Iris pigment epithelial cell (primary cell): Measurements from ENCODE around the gene GAS2.

Experiments
- DNase-seq: peaks from one replicate; pipeline ENCODE4 v3.0.0-alpha.2; 2011; ENCODE audit warnings: low read depth

The GAS2 gene

GRCh38 chr11:22674470-22675439 lies 8.3 kb downstream of the GAS2 start:
- DNase-seq: no peak

- DNase-seq: no peak
These were observed 10.9 kb downstream of the GAS2 start for GRCh38 chr11:22677153-22677903.

GRCh38 chr11:22680628-22681027 lies 14.2 kb downstream of the GAS2 start:
- no peak for DNase-seq

GRCh38 chr11:22681281-22681812 lies 14.9 kb downstream of the GAS2 start:
- DNase-seq: no peak

- no peak for DNase-seq
These were observed 17.7 kb downstream of the GAS2 start for GRCh38 chr11:22684082-22684481.

- no peak for DNase-seq
These were observed 18.7 kb downstream of the GAS2 start for GRCh38 chr11:22685111-22685510.

GRCh38 chr11:22688914-22689313 lies 22.5 kb downstream of the GAS2 start:
- DNase-seq: no peak

- DNase-seq: no peak
These were observed 23.8 kb downstream of the GAS2 start for GRCh38 chr11:22690257-22690656.

GRCh38 chr11:22690871-22691270 lies 24.5 kb downstream of the GAS2 start:
- DNase-seq: no peak

GRCh38 chr11:22699388-22699787 lies 33.0 kb downstream of the GAS2 start:
- no peak for DNase-seq

- DNase-seq: no peak
These were observed 35.6 kb downstream of the GAS2 start for GRCh38 chr11:22702031-22702430.

GRCh38 chr11:22703040-22703439 lies 36.6 kb downstream of the GAS2 start:
- peak; percentile 85 for DNase-seq

GRCh38 chr11:22703591-22703990 lies 37.2 kb downstream of the GAS2 start:
- DNase-seq: peak; percentile 28

- DNase-seq: no peak
These were observed 40.9 kb downstream of the GAS2 start for GRCh38 chr11:22707119-22707899.

GRCh38 chr11:22711071-22711770 lies 44.8 kb downstream of the GAS2 start:
- DNase-seq: no peak

GRCh38 chr11:22711880-22712279 lies 45.5 kb downstream of the GAS2 start:
- no peak for DNase-seq

GRCh38 chr11:22713336-22713735 lies 46.9 kb downstream of the GAS2 start:
- no peak for DNase-seq

- DNase-seq: no peak
These were observed 49.6 kb downstream of the GAS2 start for GRCh38 chr11:22715971-22716370.

GRCh38 chr11:22720457-22720856 lies 54.0 kb downstream of the GAS2 start:
- DNase-seq: no peak

GRCh38 chr11:22723274-22723673 lies 56.9 kb downstream of the GAS2 start:
- DNase-seq: no peak

- DNase-seq: peak; percentile 15
These were observed 58.7 kb downstream of the GAS2 start for GRCh38 chr11:22725079-22725478.
